IMR-90 (cell line): ENCODE data around the gene STK31. TPM values are rescaled to one million over a fixed set of nuclear protein-coding genes. Genes with fewer than 3 reads are reported as not detected.
A peak's percentile ranks its signal among the peaks of the same experiment; 100 is the strongest.

Source experiments
- ATAC-seq: fragments of 200-7000 bp; cut with Tn5 transposase; 2 replicates; pipeline ENCODE4 v1.9.1; 2020; ENCODE audit warnings: low read depth, mild to moderate bottlenecking, moderate library complexity
- BruUV-seq: library from RNA; stranded (reverse); fragments of 400-500 nt; replicated peaks from 2 replicates; lab custom pipeline; 2021; lab: Mats Ljungman, UMichigan
- CTCF ChIA-PET: fragments of 300-600 bp; formaldehyde crosslinking; extraction: SDS; loops from one replicate; lab custom pipeline; 2021; ENCODE audit warnings: antibody characterized with exemption; lab: Yijun Ruan, JAX
- POLR2A ChIA-PET: fragments of 300-600 bp; sonication (Branson Sonifier 250); formaldehyde crosslinking; loops from one replicate; lab custom pipeline; 2022; ENCODE audit warnings: antibody characterized with exemption; ENCODE audit not compliant: unreplicated experiment; lab: Charles Lee
- DNase-seq: peaks from one replicate; pipeline ENCODE4 v3.0.0; 2013
- H2AFZ ChIP-seq: replicated peaks from 2 replicates; pipeline ENCODE3; 2013; ENCODE audit warnings: low read length, mild to moderate bottlenecking; ENCODE audit not compliant: poor library complexity
- H2AK5ac ChIP-seq: 2 replicates; pipeline ENCODE4 v1.6.1; 2013; ENCODE audit warnings: low read depth, low read length, inconsistent platforms
- H2AK9ac ChIP-seq: replicated peaks from 2 replicates; pipeline ENCODE3; 2013; ENCODE audit warnings: mild to moderate bottlenecking, low read depth, low read length, moderate library complexity; ENCODE audit not compliant: poor library complexity
- H2BK120ac ChIP-seq: 2 replicates; pipeline ENCODE4 v1.6.1; 2013; ENCODE audit warnings: low read depth, low read length, inconsistent platforms
- H2BK15ac ChIP-seq: 3 replicates; pipeline ENCODE4 v1.6.1; 2013; ENCODE audit warnings: low read depth, low read length, inconsistent platforms
- H2BK20ac ChIP-seq: 2 replicates; pipeline ENCODE4 v1.6.1; 2013; ENCODE audit warnings: low read depth, mild to moderate bottlenecking, inconsistent platforms, low read length, moderate library complexity
- H2BK5ac ChIP-seq: 2 replicates; pipeline ENCODE4 v1.6.1; 2013; ENCODE audit warnings: mild to moderate bottlenecking, low read depth, low read length, inconsistent platforms; ENCODE audit not compliant: poor library complexity, severe bottlenecking
- H3K14ac ChIP-seq: replicated peaks from 2 replicates; pipeline ENCODE4 v1.6.1; 2013; ENCODE audit warnings: low read depth, low read length, inconsistent platforms
- H3K18ac ChIP-seq: 2 replicates; pipeline ENCODE4 v1.6.1; 2013; ENCODE audit warnings: low read depth, low read length, control low read depth
- H3K23ac ChIP-seq: 2 replicates; pipeline ENCODE4 v1.6.1; 2013; ENCODE audit warnings: low read depth, low read length, inconsistent platforms
- H3K27ac ChIP-seq: 2 replicates; pipeline ENCODE4 v1.5.1; 2013; ENCODE audit warnings: mild to moderate bottlenecking, control low read depth, low read length; ENCODE audit not compliant: insufficient read depth
- H3K27me3 ChIP-seq: 2 replicates; pipeline ENCODE4 v1.6.1; 2013; ENCODE audit warnings: low read length; ENCODE audit not compliant: control insufficient read depth, insufficient read depth
- H3K36me3 ChIP-seq: 2 replicates; pipeline ENCODE4 v1.6.1; 2013; ENCODE audit warnings: low read length, mixed read lengths; ENCODE audit not compliant: control insufficient read depth, insufficient read depth
- H3K4ac ChIP-seq: 2 replicates; pipeline ENCODE4 v1.6.1; 2013; ENCODE audit warnings: low read depth, low read length, inconsistent platforms
- H3K4me1 ChIP-seq: 2 replicates; pipeline ENCODE4 v1.6.1; 2013; ENCODE audit warnings: low read length, mixed read lengths; ENCODE audit not compliant: control insufficient read depth, insufficient read depth
- H3K4me2 ChIP-seq: 2 replicates; pipeline ENCODE4 v1.6.1; 2013; ENCODE audit warnings: low read depth, mild to moderate bottlenecking, control low read depth, low read length, moderate library complexity
- H3K4me3 ChIP-seq: 2 replicates; pipeline ENCODE4 v1.5.1; 2013; ENCODE audit warnings: low read depth, mild to moderate bottlenecking, control low read depth, low read length, moderate library complexity; ENCODE audit not compliant: insufficient read depth
- H3K56ac ChIP-seq: 2 replicates; pipeline ENCODE4 v1.6.1; 2013; ENCODE audit warnings: low read length, inconsistent platforms; ENCODE audit not compliant: insufficient read depth; ENCODE audit errors: extremely low read depth
- H3K79me1 ChIP-seq, 2 experiments: 2 replicates each; pipeline ENCODE4 v1.6.1; 2013; ENCODE audit warnings: low read length in 2 of 2, inconsistent platforms in 1 of 2, low read depth in 1 of 2
- H3K9ac ChIP-seq: 2 replicates; pipeline ENCODE4 v1.6.1; 2013; ENCODE audit warnings: low read depth, low read length, control low read depth
- H3K9me1 ChIP-seq: 2 replicates; pipeline ENCODE4 v1.6.1; 2013; ENCODE audit warnings: low read length, inconsistent platforms; ENCODE audit not compliant: insufficient read depth
- H3K9me3 ChIP-seq: 2 replicates; pipeline ENCODE4 v1.6.1; 2013; ENCODE audit warnings: low read length; ENCODE audit not compliant: control insufficient read depth, insufficient read depth
- H4K20me1 ChIP-seq: 2 replicates; pipeline ENCODE4 v1.6.1; 2013; ENCODE audit warnings: low read length, inconsistent platforms; ENCODE audit not compliant: insufficient read depth
- H4K5ac ChIP-seq: 2 replicates; pipeline ENCODE4 v1.6.1; 2013; ENCODE audit warnings: mild to moderate bottlenecking, low read depth, low read length, control low read depth
- H4K8ac ChIP-seq, 2 experiments: 2 replicates each; pipeline ENCODE4 v1.6.1; 2013; ENCODE audit warnings: low read depth in 2 of 2, low read length in 2 of 2, control low read depth in 1 of 2, inconsistent platforms in 1 of 2
- H4K91ac ChIP-seq: 2 replicates; pipeline ENCODE4 v1.6.1; 2013; ENCODE audit warnings: low read depth, low read length, inconsistent platforms; ENCODE audit not compliant: insufficient read depth
- CEBPB ChIP-seq: IDR thresholded peaks from 2 replicates; pipeline ENCODE4 v1.6.1; 2012; ENCODE audit warnings: low read depth, low read length, improper control_type of control experiment
- SMC3 ChIP-seq: fragments of 150-350 bp; IDR thresholded peaks from 2 replicates; pipeline ENCODE4 v1.6.1; 2016; ENCODE audit warnings: low read depth, mild to moderate bottlenecking, antibody characterized with exemption, low read length, moderate library complexity
- WGBS, 2 experiments: methylation state at CpG; one replicate each; pipeline versions ENCODE4 v1.1.5 to v1.1.7; 2013; ENCODE audit warnings: missing lambda C conversion rate in 2 of 2; ENCODE audit not compliant: insufficient read length in 1 of 2; ENCODE audit errors: extremely low coverage in 2 of 2; 5-methylcytosine and 5-hydroxymethylcytosine counted together
- dilution Hi-C: fragments of 300-500 bp; cut with HindIII; formaldehyde crosslinking; loops from one replicate; pipeline ENCODE4 v1.14.3; 2018; ENCODE audit warnings: low sequenced_read_pairs; ENCODE audit not compliant: unreplicated experiment
- in situ Hi-C: fragments of 300-500 bp; cut with MboI; formaldehyde crosslinking; loops from 3 replicates; pipeline ENCODE4 v1.14.3; 2019; ENCODE audit warnings: low sequenced_read_pairs, inconsistent platforms, mixed read lengths
- intact Hi-C: fragments of 100-400 bp; cut with micrococcal nuclease; formaldehyde crosslinking; loops from 2 replicates; pipeline ENCODE4 v1.10.0; 2022
- polyA plus RNA-seq, 3 experiments: library from polyadenylated mRNA; depleted of rRNA; stranded (reverse); fragments of >200 nt; gene quantifications; 2 replicates each; pipeline ENCODE4 v1.2.3, GENCODE V29; 2012; ENCODE audit warnings: low replicate concordance in 1 of 3
- total RNA-seq: library from RNA; depleted of rRNA; stranded (reverse); fragments of >200 nt; gene quantifications from 2 replicates; pipeline ENCODE4 v1.2.3, GENCODE V29; 2012

Gene STK31
- total and polyA plus RNA-seq, 2 of the 4 experiments (the other 2 are of a cell fraction): not detected

DNA sequence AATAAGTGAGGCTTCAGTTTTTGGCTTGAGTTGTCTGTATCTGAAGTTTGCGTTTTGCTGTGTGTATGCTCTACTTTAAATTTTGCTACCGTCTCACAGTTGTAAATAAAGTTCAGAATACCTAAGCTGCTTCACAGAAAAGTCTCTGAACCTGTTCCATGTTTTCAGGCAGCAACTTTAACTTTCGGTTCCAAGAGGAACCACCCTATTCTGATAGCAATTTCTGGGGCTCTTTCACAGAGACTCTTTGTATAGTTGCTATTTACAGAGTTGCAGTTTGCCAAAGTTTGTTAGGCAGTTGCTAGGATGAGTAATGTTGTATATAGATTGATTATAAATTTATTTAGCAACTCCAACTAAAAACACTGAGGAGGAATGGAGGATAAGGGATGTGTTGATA, 24.3 kb upstream of the STK31 start:
- Histone ChIP-seq H4K20me1 (no peaks in the 10 kb centered on the region), H3K27ac (no peak overlapping the region), H2BK15ac (no peak overlapping the region), H3K14ac (no peak overlapping the region), H3K23ac (no peak overlapping the region), H3K9me1 (no peaks in the 10 kb centered on the region), H2AK9ac (no peak overlapping the region), H3K56ac (no peak overlapping the region), H3K9me3 (no peaks in the 10 kb centered on the region), H3K9ac (no peak overlapping the region), H4K8ac (no peak overlapping the region), H2AFZ (no peak overlapping the region), H3K4me3 (no peak overlapping the region), H3K36me3 (no peaks in the 10 kb centered on the region), H3K18ac (no peak overlapping the region), H3K4ac (no peak overlapping the region), H4K91ac (no peak overlapping the region), H2BK5ac (no peak overlapping the region), H3K4me1 (no peaks in the 10 kb centered on the region), H2BK120ac (no peak overlapping the region), H3K4me2 (no peak overlapping the region), H2AK5ac (no peak overlapping the region), H3K79me1 (no peaks in the 10 kb centered on the region), H4K5ac (no peak overlapping the region), H2BK20ac (no peak overlapping the region), H3K27me3 (no peaks in the 10 kb centered on the region)
- intact Hi-C loops (no loop called here), dilution Hi-C loops (no loop called here), in situ Hi-C loops (loop anchor here (10.0 kb wide), 1 partner anchor 91 kb away; the partner anchor contains the start of gene CCDC126)
- ATAC-seq (no peak), DNase-seq (peak; percentile 13)
- no CpG with 5 or more reads among the region's 3 CpGs for WGBS, 2 experiments
- TF ChIP-seq CEBPB (no peak), SMC3 (no peak)
- POLR2A ChIA-PET: interaction anchor here (0.6 kb wide), 1 partner anchor 63 kb away, joined by 4 read pairs; no protein-coding TSS in a partner anchor
- CTCF ChIA-PET: no interaction called here
- no TSS peak for BruUV-seq
